CD4-positive, alpha-beta T cell (primary cell): ENCODE measurements around the gene PTPRS. TPM values are rescaled to one million over a fixed set of nuclear protein-coding genes. Genes with fewer than 3 reads are reported as not detected.

Experiments
- ATAC-seq: fragments of 200-7000 bp; cut with Tn5 transposase; one replicate; pipeline ENCODE4 v1.10.0; 2022; ENCODE audit warnings: mild to moderate bottlenecking; ENCODE audit not compliant: poor library complexity
- CTCF ChIA-PET: fragments of 350-600 bp; sonication (Branson Sonifier 250); formaldehyde crosslinking; loops from one replicate; lab custom pipeline; 2021; ENCODE audit warnings: antibody characterized with exemption, inconsistent platforms; lab: Charles Lee
- POLR2A ChIA-PET: fragments of 350-600 bp; sonication (Branson Sonifier 250); formaldehyde crosslinking; loops from one replicate; lab custom pipeline; 2021; ENCODE audit warnings: antibody characterized with exemption, inconsistent platforms; lab: Charles Lee
- DNase-seq, 14 experiments: peaks; one replicate each; pipeline ENCODE4 v3.0.0-alpha.2; 2013 to 2020; ENCODE audit warnings: mixed read lengths in 2 of 14
- H3K27ac ChIP-seq, 2 donors: one replicate each; pipeline versions ENCODE4 v1.5.1 to v1.7.0; 2013; ENCODE audit warnings: low read length in 2 of 2, low read depth in 1 of 2, mild to moderate bottlenecking in 1 of 2
- H3K27me3 ChIP-seq, 2 experiments: 1 replicate in 1 of 2; 2 replicates in 1 of 2; pipeline versions ENCODE4 v1.6.1 to v1.7.0; 2013; ENCODE audit warnings: low read length in 2 of 2, control low read depth in 1 of 2, mild to moderate bottlenecking in 1 of 2, moderate library complexity in 1 of 2; ENCODE audit not compliant: insufficient read depth in 2 of 2, control insufficient read depth in 1 of 2
- H3K36me3 ChIP-seq: one replicate; pipeline ENCODE4 v1.6.1; 2013; ENCODE audit warnings: low read length, control low read depth; ENCODE audit not compliant: insufficient read depth
- H3K4me1 ChIP-seq: one replicate; pipeline ENCODE4 v1.6.1; 2013; ENCODE audit warnings: low read length, control low read depth; ENCODE audit not compliant: insufficient read depth
- H3K4me3 ChIP-seq: one replicate; pipeline ENCODE4 v1.5.1; 2013; ENCODE audit warnings: mild to moderate bottlenecking, low read length, moderate library complexity
- H3K9me3 ChIP-seq, 2 experiments: 1 replicate in 1 of 2; 2 replicates in 1 of 2; pipeline versions ENCODE4 v1.6.1 to v1.7.0; 2013; ENCODE audit warnings: low read length in 2 of 2, mild to moderate bottlenecking in 2 of 2, control low read depth in 1 of 2, moderate library complexity in 1 of 2; ENCODE audit not compliant: control insufficient read depth in 1 of 2, insufficient read depth in 1 of 2
- H3K27ac Mint-ChIP-seq: one replicate; pipeline ENCODE4 v1.8.0; 2020; ENCODE audit warnings: mixed read lengths
- H3K27me3 Mint-ChIP-seq: one replicate; pipeline ENCODE4 v1.8.0; 2021; ENCODE audit warnings: mixed read lengths
- H3K36me3 Mint-ChIP-seq: one replicate; pipeline ENCODE4 v1.8.0; 2021; ENCODE audit warnings: low read depth, mixed read lengths
- H3K4me1 Mint-ChIP-seq: one replicate; pipeline ENCODE4 v1.8.0; 2021; ENCODE audit warnings: low read depth, mixed read lengths
- H3K4me3 Mint-ChIP-seq: one replicate; pipeline ENCODE4 v1.8.0; 2020; ENCODE audit warnings: mild to moderate bottlenecking, mixed read lengths
- H3K9me3 Mint-ChIP-seq: one replicate; pipeline ENCODE4 v1.8.0; 2020; ENCODE audit warnings: mixed read lengths
- intact Hi-C, 2 experiments: fragments of 100-400 bp; cut with DNase I in 1 of 2; cut with micrococcal nuclease in 1 of 2; formaldehyde crosslinking; loops; one replicate each; pipeline versions ENCODE4 v1.15.1 to v1.9.0; 2023 to 2025; cut with DNase I, micrococcal nuclease
- total RNA-seq, 174 experiments: library from RNA in 2 of 174; stranded (reverse) in 2 of 174; gene quantifications; one replicate each; pipeline ENCODE4 v1.2.3 and lab custom pipeline; 2021 to 2026
- TF ChIP-seq, protein P1 (sequence below): fragments of 200-600 bp; IDR thresholded peaks from one replicate; pipeline ENCODE4 v1.8.0; 2022; ENCODE audit warnings: antibody characterized with exemption, mild to moderate bottlenecking

PTPRS gene
- total RNA-seq, 2 experiments from 2014 or later = 5.3 to 6.3 TPM

- peaks cover 5% of the 10 kb centered on the region for H3K4me1 ChIP-seq
- no peak overlapping the region for H3K27ac Mint-ChIP-seq
- TF ChIP-seq, protein P1, sequence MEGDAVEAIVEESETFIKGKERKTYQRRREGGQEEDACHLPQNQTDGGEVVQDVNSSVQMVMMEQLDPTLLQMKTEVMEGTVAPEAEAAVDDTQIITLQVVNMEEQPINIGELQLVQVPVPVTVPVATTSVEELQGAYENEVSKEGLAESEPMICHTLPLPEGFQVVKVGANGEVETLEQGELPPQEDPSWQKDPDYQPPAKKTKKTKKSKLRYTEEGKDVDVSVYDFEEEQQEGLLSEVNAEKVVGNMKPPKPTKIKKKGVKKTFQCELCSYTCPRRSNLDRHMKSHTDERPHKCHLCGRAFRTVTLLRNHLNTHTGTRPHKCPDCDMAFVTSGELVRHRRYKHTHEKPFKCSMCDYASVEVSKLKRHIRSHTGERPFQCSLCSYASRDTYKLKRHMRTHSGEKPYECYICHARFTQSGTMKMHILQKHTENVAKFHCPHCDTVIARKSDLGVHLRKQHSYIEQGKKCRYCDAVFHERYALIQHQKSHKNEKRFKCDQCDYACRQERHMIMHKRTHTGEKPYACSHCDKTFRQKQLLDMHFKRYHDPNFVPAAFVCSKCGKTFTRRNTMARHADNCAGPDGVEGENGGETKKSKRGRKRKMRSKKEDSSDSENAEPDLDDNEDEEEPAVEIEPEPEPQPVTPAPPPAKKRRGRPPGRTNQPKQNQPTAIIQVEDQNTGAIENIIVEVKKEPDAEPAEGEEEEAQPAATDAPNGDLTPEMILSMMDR = no peak
- peaks cover 16 to 21% of the 10 kb centered on the region in 2 experiments for H3K27me3 ChIP-seq
- no peak overlapping the region for H3K27ac ChIP-seq
- H3K36me3 ChIP-seq = no peaks in the 10 kb centered on the region
- H3K9me3 ChIP-seq = peaks cover 0 to 12% of the 10 kb centered on the region in 2 experiments
- DNase-seq = no peak
- no peak overlapping the region for H3K4me3 Mint-ChIP-seq
- no peaks in the 10 kb centered on the region for H3K36me3 Mint-ChIP-seq
- POLR2A ChIA-PET = no interaction called here
- H3K9me3 Mint-ChIP-seq = no peaks in the 10 kb centered on the region
- no peak for ATAC-seq
- peaks cover 35% of the 10 kb centered on the region for H3K27me3 Mint-ChIP-seq
- no peaks in the 10 kb centered on the region for H3K4me1 Mint-ChIP-seq
- H3K4me3 ChIP-seq = no peak overlapping the region
- CTCF ChIA-PET = no interaction called here
- intact Hi-C loops = no loop called here
Observed at GRCh38 chr19:5317321-5317720, 23.3 kb downstream of the PTPRS start.

DNA sequence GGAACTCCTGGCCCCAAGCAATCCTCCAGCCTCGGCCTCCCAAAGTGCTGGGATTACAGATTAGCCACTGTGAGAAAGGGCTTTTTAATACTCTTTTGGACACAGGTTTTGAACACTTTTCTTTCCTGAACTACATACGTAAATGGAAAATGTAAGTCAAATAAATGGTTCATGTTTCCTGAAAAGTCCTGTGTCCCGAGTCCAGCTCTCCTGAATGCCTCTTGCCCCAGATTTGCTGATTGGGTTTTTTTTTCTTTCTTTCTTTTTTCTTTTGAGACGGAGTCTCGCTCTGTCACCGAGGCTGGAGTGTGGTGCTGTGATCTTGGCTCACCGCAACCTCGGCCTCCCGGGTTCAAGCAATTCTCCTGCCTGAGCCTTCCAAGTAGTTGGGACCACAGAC is 24.5 kb downstream of the PTPRS start:
- Mint-ChIP-seq H3K36me3 (no peaks in the 10 kb centered on the region), H3K9me3 (no peaks in the 10 kb centered on the region), H3K4me3 (no peak overlapping the region), H3K27ac (no peak overlapping the region), H3K4me1 (no peaks in the 10 kb centered on the region), H3K27me3 (peaks cover 29% of the 10 kb centered on the region)
- intact Hi-C loops = no loop called here
- Histone ChIP-seq H3K4me3 (no peak overlapping the region), H3K27me3 (peaks cover 7 to 10% of the 10 kb centered on the region in 2 experiments), H3K4me1 (no peaks in the 10 kb centered on the region), H3K27ac (no peak overlapping the region), H3K36me3 (no peaks in the 10 kb centered on the region), H3K9me3 (peaks cover 0 to 13% of the 10 kb centered on the region in 2 experiments)
- no peak for ATAC-seq
- DNase-seq = no peak
- POLR2A ChIA-PET = no interaction called here
- TF ChIP-seq, protein P1 = no peak
- CTCF ChIA-PET = no interaction called here

GRCh38 chr19:5314907-5315298 is 25.7 kb downstream of the PTPRS start:
- POLR2A ChIA-PET = no interaction called here
- CTCF ChIA-PET = no interaction called here
- Histone ChIP-seq H3K27me3 (peaks cover 0 to 3% of the 10 kb centered on the region in 2 experiments), H3K27ac (no peak overlapping the region), H3K4me1 (no peaks in the 10 kb centered on the region), H3K36me3 (no peaks in the 10 kb centered on the region), H3K4me3 (no peak overlapping the region), H3K9me3 (peaks cover 0 to 13% of the 10 kb centered on the region in 2 experiments)
- Mint-ChIP-seq H3K4me3 (no peak overlapping the region), H3K36me3 (no peaks in the 10 kb centered on the region), H3K27me3 (peaks cover 24% of the 10 kb centered on the region), H3K4me1 (no peaks in the 10 kb centered on the region), H3K9me3 (no peaks in the 10 kb centered on the region), H3K27ac (no peak overlapping the region)
- intact Hi-C loops = no loop called here
- no peak for DNase-seq
- TF ChIP-seq, protein P1 = no peak
- no peak for ATAC-seq
